HepG2 (cell line): ENCODE data around the gene RBSN. TPM values are rescaled to one million over a fixed set of nuclear protein-coding genes. Genes with fewer than 3 reads are reported as not detected.

Experiments
- FOXC1 ChIP-seq: sonication (generic); formaldehyde crosslinking; IDR thresholded peaks from 2 replicates; pipeline ENCODE4 v1.8.0; 2022; ENCODE audit warnings: mild to moderate bottlenecking, missing genetic modification reagents, borderline replicate concordance
- HES4 ChIP-seq: sonication (generic); formaldehyde crosslinking; IDR thresholded peaks from 2 replicates; pipeline ENCODE4 v1.9.0; 2021; ENCODE audit warnings: mild to moderate bottlenecking, missing genetic modification reagents, borderline replicate concordance
- MED8 ChIP-seq: sonication (generic); formaldehyde crosslinking; IDR thresholded peaks from 2 replicates; pipeline ENCODE4 v1.8.1; 2023; ENCODE audit warnings: mild to moderate bottlenecking, missing genetic modification reagents; ENCODE audit not compliant: insufficient replicate concordance
- NFE2L1 ChIP-seq: sonication (generic); formaldehyde crosslinking; IDR thresholded peaks from 2 replicates; pipeline ENCODE4 v1.4.0; 2020; ENCODE audit warnings: missing genetic modification reagents, mild to moderate bottlenecking, borderline replicate concordance
- PAWR ChIP-seq: sonication (generic); formaldehyde crosslinking; IDR thresholded peaks from 2 replicates; pipeline ENCODE4 v1.4.0; 2020; ENCODE audit warnings: missing genetic modification reagents, mild to moderate bottlenecking, borderline replicate concordance
- PCBP1 ChIP-seq: fragments of 200-400 bp; formaldehyde crosslinking; IDR thresholded peaks from 2 replicates; pipeline ENCODE4 v1.6.1; 2017; ENCODE audit warnings: mild to moderate bottlenecking, low read depth, low read length, borderline replicate concordance
- PITX1 ChIP-seq: sonication (generic); formaldehyde crosslinking; IDR thresholded peaks from 2 replicates; pipeline ENCODE4 v1.5.1; 2020; ENCODE audit warnings: mild to moderate bottlenecking, missing genetic modification reagents
- WIZ ChIP-seq: sonication (generic); formaldehyde crosslinking; IDR thresholded peaks from 2 replicates; pipeline ENCODE4 v1.5.1; 2020; ENCODE audit warnings: mild to moderate bottlenecking, missing genetic modification reagents
- ZNF12 ChIP-seq: sonication (generic); formaldehyde crosslinking; IDR thresholded peaks from 2 replicates; pipeline ENCODE4 v1.5.0; 2020; ENCODE audit warnings: missing genetic modification reagents
- ZNF207 ChIP-seq: fragments of 450-650 bp; IDR thresholded peaks from 2 replicates; pipeline ENCODE4 v1.6.1; 2016; ENCODE audit warnings: antibody characterized with exemption, borderline replicate concordance
- ZNF251 ChIP-seq: sonication (generic); formaldehyde crosslinking; IDR thresholded peaks from 2 replicates; pipeline ENCODE4 v1.9.0; 2021; ENCODE audit warnings: mild to moderate bottlenecking, missing genetic modification reagents
- ZNF431 ChIP-seq: sonication (generic); formaldehyde crosslinking; IDR thresholded peaks from 2 replicates; pipeline ENCODE4 v1.9.0; 2022; ENCODE audit warnings: missing genetic modification reagents, low read depth, mild to moderate bottlenecking, borderline replicate concordance
- ZNF609 ChIP-seq: sonication (generic); formaldehyde crosslinking; IDR thresholded peaks from 2 replicates; pipeline ENCODE4 v1.4.0; 2020; ENCODE audit warnings: mild to moderate bottlenecking, missing genetic modification reagents, borderline replicate concordance
- polyA plus RNA-seq, 8 experiments: library from polyadenylated mRNA; depleted of rRNA in 3 of 8; stranded (reverse) in 7 of 8; unstranded in 1 of 8; fragments of >200 nt; fragmentation: Illumina TruSeq in 4 of 8; extraction: Trizol in 4 of 8; gene quantifications; 2 replicates each; pipeline versions ENCODE4 v1.2.1 to v1.2.3, GENCODE V29; 2011 to 2016; ENCODE audit warnings: low read depth in 4 of 8, missing spikeins in 1 of 8, mixed read lengths in 1 of 8; ENCODE audit not compliant: insufficient read depth in 1 of 8
- total RNA-seq, 5 experiments: library from RNA; depleted of rRNA; stranded (reverse); fragments of >200 nt; fragmentation: Illumina TruSeq; extraction: Trizol; gene quantifications; 2 replicates each; pipeline ENCODE4 v1.2.3, GENCODE V29; 2016; ENCODE audit warnings: low read depth in 1 of 5
- TF ChIP-seq, protein P1 (sequence below): sonication (generic); formaldehyde crosslinking; conservative IDR thresholded peaks from 2 replicates; pipeline ENCODE4 v1.4.0; 2020; ENCODE audit warnings: mild to moderate bottlenecking, missing genetic modification reagents, moderate library complexity
- TF ChIP-seq, protein P2 (sequence below): IDR thresholded peaks from 2 replicates; pipeline ENCODE4 v1.6.1; 2016

RBSN gene
- total and polyA plus RNA-seq, 2 of the 13 experiments (the other 11 are each of a cell fraction or from before 2014, with no cell fraction given) = 7.9 to 11.8 TPM

GRCh38 chr3:15099364-15100098, 583 bp upstream of the RBSN start (continued):
- TF ChIP-seq, protein P1, sequence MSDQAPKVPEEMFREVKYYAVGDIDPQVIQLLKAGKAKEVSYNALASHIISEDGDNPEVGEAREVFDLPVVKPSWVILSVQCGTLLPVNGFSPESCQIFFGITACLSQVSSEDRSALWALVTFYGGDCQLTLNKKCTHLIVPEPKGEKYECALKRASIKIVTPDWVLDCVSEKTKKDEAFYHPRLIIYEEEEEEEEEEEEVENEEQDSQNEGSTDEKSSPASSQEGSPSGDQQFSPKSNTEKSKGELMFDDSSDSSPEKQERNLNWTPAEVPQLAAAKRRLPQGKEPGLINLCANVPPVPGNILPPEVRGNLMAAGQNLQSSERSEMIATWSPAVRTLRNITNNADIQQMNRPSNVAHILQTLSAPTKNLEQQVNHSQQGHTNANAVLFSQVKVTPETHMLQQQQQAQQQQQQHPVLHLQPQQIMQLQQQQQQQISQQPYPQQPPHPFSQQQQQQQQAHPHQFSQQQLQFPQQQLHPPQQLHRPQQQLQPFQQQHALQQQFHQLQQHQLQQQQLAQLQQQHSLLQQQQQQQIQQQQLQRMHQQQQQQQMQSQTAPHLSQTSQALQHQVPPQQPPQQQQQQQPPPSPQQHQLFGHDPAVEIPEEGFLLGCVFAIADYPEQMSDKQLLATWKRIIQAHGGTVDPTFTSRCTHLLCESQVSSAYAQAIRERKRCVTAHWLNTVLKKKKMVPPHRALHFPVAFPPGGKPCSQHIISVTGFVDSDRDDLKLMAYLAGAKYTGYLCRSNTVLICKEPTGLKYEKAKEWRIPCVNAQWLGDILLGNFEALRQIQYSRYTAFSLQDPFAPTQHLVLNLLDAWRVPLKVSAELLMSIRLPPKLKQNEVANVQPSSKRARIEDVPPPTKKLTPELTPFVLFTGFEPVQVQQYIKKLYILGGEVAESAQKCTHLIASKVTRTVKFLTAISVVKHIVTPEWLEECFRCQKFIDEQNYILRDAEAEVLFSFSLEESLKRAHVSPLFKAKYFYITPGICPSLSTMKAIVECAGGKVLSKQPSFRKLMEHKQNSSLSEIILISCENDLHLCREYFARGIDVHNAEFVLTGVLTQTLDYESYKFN (CRISPR knock-in tag) = peak; percentile 29; the same call in 1 of the 2 replicates
- TF ChIP-seq ZNF609 (no peak), PITX1 (CRISPR knock-in tag) (peak; percentile 47; the same call in 1 of the 2 replicates), FOXC1 (CRISPR knock-in tag) (0 out of 2 replicates have a peak, but pooled peaks have one; percentile 8), PAWR (CRISPR knock-in tag) (no peak), MED8 (CRISPR knock-in tag) (no peak), HES4 (CRISPR knock-in tag) (no peak), ZNF431 (peak; percentile 23; the same call in 1 of the 2 replicates), ZNF12 (CRISPR knock-in tag) (no peak), ZNF207 (no peak), WIZ (no peak), NFE2L1 (no peak), PCBP1 (no peak), ZNF251 (CRISPR knock-in tag) (no peak)
- TF ChIP-seq, protein P2, sequence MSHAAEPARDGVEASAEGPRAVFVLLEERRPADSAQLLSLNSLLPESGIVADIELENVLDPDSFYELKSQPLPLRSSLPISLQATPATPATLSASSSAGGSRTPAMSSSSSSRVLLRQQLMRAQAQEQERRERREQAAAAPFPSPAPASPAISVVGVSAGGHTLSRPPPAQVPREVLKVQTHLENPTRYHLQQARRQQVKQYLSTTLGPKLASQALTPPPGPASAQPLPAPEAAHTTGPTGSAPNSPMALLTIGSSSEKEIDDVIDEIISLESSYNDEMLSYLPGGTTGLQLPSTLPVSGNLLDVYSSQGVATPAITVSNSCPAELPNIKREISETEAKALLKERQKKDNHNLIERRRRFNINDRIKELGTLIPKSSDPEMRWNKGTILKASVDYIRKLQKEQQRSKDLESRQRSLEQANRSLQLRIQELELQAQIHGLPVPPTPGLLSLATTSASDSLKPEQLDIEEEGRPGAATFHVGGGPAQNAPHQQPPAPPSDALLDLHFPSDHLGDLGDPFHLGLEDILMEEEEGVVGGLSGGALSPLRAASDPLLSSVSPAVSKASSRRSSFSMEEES (CRISPR knock-in tag) = no peak
